NCI-H748 (cell line): ENCODE data around the gene PLCG2.
"Not testable (repeated sequence)": the region's sequence is repeated elsewhere in the genome, so short reads cannot be mapped to it uniquely, and the experiment has no call there.

Experiments
- DNase-seq: peaks from one replicate; lab custom pipeline; 2025; ENCODE audit not compliant: unreplicated experiment; lab: John Stamatoyannopoulos, UW

The PLCG2 gene

DNA sequence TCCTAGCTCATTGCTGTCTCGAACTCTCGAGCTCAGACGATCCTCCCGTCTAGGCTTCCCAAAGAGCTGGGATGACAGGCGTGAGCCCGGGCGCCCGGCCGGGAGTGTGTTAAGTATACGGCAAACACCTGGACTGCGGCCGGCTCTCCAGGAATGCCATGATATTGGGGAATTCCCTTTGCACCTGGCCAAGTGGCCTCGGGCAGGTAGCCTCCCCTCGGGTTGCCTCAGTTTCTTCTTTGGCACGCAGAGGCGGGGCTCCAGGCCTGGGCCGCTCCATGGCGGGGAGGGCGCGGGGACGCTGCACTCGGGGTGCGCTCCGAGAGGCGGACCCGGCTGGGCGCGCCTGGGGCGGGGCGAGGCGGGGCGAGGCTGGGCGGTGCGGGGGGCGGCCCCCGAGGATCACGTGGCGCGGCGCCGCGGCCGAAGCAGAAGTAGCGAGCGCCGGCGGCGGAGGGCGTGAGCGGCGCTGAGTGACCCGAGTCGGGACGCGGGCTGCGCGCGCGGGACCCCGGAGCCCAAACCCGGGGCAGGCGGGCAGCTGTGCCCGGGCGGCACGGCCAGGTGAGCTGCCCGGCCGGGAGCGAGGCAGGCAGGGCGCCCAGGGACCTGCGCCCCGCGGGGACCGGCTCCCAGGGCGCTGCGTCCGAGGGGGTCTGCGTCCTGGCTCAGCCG lies at the start of gene PLCG2:
Gene PLCG2 (plus strand): TSS at position 431 of the 675 bp plus-strand sequence. CDS start 6,699 bp downstream, outside the sequence.
- DNase-seq: peak; percentile 60

DNA sequence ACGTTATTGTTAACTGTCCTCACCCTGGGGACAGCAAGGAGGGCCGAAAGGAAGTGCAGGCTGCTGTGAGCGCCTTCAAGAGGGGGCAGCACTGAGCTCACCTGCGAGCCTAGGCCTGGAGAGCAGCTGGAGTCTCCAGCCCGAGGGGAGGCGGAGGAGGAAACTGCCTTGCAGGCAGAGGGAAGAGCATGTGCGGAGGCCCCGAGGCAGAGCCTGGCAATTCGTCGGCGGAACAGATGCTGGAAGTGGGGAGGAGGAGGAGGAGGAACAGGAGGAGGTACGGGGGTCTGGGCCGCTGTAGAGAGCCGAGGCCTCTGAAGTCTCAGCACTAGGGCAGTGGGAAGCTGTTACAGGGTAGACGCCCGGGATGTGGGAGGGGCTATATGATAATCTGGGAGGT lies 49.6 kb upstream of the PLCG2 start:
- no peak for DNase-seq

DNA sequence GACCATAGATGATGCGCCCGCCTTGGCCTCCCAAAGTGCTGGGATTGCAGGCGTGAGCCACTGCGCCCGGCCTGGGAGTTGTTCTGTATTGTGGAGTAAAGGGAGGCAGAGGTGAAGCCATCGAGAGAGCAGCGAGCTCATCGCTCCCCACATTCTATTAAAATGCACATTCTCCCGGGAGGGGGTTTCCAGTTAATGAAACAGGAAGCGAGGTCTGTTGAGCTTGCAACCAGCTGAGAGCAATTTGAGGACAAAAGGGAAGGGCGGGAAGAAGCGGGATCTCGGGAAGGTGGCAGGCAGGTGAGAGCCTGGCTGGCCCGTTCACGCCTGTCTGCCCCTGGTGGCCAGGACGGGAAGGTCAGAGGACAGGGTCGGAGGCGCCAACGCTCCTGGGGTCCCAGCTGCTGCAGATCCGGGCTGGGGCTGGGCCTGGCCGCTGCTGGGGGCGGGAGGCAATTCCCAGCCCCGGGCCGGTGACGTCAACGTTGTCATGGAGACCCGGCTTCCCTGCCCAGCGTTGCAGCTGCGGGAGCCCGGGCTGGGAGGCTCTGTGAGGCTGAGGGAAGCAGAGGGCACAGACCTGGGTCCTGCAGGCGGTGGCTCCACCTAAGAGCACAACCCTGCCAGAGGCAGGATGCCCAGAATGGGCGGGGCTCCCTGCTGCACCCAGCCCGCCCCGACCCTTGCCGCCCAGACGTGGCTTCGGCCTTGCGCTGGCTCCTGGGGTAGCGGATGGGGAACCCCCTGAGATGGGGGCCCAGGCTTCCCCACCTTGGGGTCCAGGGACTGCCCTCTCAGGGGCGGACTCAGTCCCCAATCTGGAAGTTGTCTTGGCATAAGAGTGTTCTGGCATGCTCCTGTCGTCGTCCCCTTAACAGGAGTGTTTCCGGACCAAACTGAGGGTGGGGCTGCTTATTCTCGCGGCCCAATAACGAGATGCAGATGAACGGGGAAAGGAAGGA lies 48.7 kb upstream of the PLCG2 start:
- peak; percentile 98 for DNase-seq

DNA sequence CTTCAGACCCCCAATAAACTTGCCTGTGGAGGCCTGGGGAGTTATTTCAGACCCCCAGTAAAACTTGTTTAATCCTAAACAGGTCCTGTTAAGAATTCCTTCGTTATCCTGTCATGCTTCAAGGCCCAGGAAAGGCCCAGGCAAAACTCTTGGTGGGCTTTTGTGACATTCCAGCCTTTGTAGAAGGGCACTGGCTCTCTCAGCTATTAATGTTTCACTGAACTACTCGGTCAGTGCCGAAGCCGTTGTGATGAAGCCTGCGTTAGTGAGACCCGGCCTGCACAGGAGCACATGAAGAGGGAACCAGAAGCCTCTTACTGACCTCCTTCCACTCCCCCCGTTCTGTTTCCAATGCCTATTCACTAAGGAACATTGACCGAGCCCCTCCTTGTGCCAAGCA lies 47.4 kb upstream of the PLCG2 start:
- no peak for DNase-seq

DNA sequence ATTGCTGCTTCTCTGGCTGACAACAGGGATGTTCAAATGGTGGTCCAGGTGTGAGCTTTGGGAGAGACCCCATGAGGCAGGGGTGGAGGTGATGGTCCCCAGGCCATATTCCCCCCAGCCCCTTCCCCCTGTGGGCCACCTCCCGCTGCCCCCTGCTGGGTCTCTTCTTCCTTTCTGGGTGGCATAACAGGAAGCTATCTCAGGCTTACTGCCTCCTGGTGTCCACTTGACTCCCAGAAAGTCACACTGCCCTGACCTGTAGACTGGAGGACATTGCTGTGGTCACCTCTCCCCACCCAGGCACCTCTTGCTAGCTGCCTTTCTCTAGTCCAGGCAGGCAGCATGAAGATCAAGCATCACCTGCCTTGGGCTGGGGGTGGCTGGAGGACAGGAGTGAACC lies 46.4 kb upstream of the PLCG2 start:
- DNase-seq: no peak

DNA sequence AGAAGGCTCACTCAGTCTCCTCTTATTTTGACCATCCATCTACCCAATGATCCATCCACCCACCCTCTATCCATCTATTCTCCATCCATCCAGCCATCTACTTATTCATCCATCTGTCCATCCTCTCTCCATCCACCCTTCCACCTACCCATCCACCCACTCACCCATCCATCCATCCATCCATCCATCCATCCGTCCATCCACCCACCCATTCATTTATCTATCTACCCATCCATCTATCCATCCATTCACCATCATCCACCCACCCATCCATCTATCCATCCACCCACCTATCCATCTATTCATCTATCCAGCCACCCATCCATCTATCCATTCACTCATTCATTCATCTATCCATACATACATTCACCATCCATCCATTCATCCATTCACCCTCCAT lies 45.8 kb upstream of the PLCG2 start:
- no peak for DNase-seq

DNA sequence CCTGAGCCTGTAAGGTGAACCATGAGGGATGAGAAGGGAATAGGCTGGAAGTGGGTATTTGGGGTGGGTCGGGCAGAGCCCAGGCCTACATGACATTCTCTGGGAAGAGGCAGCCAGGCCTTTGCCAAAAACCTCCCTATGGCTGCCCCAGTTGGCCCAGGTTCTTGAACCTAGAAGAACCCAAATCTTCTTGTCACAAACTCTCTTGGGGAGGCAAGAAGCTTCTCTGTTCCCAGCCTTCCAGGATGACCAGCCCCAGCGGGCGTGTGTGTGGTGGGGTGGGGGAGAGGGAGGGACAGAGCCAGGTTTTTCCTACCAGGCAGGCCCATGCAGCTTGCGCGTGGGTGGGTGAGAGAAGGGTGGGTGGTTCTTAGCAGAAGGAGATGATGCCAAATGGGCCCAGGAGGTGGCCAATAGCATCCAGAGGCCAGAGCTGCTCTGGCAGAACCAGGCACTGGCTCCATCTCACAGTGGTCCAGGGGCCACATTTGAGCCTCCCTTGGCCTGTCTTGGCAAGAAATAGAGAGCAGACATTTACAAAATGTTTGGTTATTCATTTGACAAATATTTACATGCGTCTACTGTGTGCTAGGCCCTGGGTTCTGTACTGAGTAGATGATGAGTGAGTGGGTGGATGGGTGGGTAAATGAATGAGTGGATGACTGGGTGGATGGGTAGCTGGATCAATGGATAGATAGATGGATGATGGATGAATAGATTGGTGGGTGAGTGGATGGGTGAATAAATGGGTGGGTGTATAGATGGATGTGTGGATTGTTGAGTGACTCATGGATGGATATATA lies 44.3 kb upstream of the PLCG2 start:
- DNase-seq: no peak

DNA sequence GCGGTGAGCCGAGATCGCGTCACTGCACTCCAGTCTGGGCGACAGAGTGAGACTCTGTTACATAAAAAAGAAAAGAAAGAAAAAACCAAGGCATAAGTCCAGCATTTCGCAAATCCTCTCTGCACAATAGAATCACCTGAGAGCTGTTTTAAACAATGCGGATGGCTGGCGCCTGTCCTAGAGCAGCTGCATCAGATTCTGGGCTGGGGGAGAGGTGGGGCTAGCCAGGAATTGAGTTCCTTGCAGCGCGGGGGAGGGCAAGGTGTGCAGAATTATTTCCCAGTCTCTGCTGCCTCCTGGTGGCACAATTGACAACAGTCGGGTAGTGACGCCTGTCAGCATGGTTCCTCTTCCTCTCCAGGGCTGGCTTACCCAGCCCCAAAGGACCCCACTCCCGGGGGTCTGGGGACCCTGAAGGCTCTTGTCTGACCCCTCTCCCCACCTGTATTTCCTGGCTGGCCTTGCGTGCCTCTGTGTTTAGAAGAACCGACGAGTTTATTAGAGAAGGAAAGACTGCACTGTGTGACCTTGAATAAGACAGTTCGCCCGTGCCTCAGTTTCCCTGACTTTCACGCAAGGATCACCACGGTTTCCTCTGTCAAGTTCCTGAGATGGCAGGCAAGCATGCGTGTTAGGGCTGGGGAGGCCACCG lies 41.1 kb upstream of the PLCG2 start:
- peak; percentile 88 for DNase-seq

DNA sequence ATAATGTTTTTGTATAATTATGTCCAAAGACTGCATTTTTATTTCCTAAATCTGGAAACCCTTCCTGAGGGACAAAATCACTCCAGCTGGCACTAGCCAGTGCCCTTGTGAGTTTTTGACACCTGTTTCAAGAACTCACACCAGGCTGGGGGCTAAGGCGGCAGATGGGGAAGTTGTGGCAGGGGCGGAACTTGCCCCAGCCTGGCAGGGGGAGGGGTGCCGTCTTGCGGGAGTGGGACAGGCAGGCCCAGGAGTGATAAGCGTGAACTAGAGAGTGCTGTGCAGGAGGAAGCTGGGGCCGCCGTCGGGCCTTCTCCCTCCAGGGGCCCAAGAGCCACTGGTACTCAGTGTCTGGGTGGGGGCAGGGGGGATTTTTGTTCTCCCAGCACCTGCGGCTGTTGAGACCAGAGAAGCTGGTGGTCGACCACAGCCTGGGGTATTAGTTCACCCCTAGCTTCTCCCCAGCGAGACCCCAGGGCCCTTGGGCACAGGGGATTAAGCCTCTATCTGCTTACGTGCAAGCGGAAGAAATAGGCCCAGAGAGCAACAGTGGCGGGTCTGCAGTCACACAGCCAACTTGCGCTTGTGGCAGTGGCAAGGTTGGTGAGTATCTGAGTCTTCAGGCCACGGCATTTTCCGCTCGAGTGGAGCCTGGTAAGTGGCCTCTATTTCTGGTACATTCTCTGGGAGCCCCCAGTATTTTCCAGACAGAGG lies 40.2 kb upstream of the PLCG2 start:
- no peak for DNase-seq

DNA sequence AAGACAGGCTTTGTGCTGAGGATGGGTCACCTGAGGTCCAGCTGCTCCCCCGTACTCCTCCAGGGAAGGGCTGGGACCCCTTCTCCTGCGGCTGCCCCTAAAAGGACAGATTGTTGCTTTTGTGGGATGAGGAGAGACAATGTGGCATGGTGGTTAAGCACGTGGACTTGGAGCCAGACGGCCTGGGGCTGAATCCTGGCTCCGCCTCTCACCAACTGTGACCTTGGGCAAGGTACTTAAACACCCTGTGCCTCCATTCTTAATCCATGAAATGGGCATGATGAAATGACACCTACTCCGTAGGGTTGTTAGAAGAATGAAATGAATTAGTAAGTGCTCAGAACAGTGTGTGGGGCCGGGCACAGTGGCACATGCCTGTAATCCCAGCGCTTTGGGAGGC lies 39.6 kb upstream of the PLCG2 start:
- DNase-seq: no peak

DNA sequence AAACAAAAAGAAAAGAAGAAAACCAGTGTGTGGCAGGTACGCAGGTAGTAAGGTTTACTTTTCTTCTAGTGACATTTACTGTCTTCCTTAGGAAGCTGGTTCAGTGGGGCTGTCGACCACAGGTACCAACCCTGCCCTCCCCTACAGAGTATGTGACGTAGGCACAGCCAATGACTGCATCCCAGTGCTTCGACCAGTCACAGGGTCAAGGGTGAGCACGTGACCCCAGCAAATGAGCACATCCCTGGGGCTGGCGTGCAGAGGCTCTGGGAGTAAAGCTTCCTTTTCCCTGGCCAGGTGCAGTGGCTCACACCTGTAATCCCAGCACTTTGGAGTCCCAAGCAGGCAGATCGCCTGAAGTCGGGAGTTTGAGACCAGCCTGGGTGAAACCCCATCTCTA lies 38.9 kb upstream of the PLCG2 start:
- DNase-seq: no peak

DNA sequence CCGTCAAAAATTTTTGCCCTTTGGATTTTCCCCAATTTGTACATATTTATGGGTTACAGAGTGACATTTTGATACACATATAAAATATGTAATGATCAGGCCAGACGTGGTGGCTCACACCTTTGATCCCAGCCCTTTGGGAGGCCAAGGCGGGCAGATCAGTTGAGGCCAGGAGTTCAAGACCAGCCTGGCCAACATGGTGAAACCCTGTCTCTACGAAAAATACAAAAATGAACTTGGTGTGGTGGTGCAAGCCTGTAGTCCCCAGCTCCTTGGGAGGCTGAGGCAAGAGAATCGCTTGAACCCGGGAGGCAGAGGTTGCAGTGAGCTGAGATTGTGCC lies 37.7 kb upstream of the PLCG2 start:
- DNase-seq: not testable (repeated sequence)

DNA sequence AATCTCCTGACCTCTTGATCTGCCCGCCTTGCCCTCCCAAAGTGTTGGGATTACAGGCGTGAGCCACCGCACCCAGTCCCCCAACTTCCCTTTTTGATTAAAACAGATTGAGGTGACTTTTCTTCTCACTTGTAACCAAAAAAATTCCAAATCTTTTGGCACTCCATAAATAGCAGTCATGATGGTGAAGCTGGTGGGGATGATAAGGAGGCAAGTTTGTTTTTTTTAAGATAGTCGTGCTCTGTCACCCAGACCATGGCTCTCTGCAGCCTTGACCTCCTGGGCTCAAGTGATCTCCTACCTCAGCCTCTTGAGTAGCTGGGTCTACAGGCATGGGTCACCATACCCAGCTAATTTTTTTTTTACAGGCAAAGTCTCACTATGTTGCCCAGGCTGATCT lies 34.7 kb upstream of the PLCG2 start:
- no peak for DNase-seq

DNA sequence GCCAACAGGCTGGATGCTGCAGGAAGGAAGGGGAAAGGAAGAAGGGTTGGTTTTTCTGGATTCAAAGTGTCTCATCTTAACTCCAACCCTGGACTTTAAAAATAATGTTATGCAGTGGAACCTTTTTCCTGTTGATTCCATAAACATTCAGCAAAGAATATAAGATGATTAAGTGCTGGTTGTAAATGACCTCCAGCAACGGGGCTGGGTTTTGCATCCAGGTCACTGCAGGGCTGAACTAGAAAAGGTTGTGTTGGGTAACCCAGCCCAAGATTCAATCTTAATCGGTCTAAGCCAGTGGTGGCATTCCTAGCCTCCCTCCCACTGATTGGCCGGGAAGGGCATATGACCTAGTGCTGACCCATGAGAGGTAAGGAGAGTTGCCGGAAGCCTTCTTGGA lies 34.2 kb upstream of the PLCG2 start:
- DNase-seq: no peak

DNA sequence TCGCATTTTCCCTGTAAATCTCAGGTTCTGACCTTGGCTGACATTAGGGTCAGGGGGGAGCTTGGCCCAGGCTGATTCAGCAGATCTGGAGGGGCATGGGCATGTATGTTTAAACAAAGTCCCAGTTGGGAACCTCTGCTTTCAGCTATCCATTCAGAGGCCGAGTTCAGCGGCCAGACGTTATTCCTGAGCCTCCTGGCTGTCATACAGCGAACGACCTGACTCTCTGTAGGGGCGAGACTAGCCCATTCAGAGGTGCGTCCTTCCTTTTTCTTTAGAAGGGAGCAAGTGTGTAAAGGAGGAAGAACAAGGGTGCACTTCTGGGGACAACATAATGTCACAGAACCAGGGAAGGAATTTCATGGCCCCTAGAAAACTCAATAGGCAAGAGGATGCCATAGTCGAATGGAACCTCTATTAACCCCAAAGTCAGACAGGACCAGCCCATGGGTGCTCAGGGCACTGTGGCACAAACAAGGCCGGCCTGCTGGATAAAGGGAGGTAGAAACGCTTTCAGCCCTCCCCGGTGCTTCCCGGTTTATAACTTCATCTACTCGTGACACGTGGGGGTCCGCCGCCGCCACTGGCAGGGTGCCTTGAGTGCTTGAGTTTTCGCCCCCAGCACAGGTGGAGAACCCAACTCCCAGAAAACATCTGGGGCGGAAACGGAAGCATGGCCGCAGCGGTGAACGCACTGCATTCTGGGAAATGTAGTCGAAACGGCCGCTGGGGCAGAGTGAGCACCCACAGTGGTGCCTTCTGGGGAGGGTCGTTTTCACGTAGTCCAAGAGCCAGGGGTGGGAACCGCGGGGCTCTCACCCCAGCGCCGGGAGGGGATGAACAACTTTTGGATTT lies 33.2 kb upstream of the PLCG2 start:
- peak; percentile 65 for DNase-seq

DNA sequence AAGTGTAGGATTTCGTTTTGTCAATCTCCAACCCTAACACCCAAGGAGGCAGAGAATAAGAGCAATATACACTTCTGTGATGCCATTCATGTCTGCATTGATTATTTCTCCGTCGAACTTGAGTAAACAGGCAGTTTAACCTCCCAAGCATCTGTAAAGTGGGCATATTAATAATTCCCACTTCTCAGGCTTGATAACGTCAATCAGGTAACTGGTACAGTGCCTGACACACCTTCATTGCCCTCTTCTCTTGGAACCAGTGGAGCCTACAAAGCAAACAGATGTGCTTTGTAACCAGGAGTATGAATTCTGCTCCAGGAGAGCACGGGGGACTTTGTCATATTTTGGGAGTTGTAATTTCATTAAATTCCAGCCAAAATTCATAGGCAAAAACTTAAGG lies 32.5 kb upstream of the PLCG2 start:
- DNase-seq: no peak

DNA sequence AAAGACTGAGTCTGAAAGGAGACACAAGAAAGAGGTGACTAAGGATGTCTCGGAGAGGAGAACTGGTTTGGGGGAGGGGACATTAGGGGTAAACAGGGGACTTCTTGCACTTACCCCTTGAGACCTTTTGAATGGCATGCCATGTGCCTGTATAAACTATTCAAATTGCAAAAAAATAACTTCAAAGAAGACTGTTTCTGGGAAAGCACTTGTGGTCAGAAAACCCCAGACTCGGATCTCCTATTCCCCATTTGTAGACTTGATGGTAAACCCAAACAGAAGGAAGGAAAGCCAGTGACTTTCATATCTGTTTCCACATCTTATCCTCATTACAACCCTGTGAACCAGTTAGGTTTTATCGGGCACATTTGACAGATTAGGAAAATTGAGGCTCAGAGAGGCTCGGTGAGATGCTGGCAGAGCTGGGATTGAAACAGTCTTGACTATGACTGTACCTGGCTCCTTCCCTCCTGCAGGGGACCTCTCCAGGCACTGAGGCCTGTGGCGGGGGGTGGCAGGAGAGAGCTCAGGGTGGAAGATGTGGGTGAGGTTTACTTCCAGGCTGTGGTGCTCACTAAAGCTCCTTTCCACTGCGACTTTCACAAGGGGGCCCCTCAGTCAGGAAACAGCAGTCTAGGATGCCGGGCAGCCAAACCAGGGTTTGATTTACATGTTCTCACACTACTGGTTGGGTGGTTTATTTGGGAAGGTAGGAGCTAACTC lies 30.5 kb upstream of the PLCG2 start:
- no peak for DNase-seq

DNA sequence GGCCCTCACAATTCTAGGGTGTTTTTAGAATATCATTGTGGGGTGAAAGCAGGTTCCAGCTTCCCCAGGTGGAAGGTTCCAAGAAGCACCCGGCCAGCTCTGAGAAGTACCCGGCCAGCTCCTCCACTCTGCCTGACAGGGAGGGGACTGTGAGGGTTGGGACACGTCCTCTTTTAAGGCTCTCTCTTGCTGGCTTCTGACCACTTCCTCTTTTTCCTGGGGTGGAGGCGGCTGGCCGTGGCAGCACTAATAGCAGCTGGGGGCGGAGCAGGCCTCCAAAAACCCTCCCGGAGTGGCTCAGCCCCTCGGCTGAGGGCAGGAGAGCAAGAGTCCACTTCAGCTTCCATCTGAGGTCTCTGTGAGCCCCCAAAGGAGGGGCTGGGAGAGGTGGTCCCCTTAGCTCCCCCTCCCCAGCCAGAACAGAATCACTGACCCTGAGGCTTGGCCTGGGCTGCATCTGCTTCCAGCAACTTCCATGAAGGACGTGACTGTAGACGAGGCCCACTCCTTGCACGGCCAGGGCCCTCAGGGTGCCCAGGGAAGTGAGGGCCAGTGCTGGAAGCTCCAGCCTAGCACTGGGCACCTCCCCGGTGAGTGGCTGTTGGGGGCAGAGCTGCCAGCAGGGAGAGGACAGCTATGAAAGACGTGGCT lies 26.7 kb upstream of the PLCG2 start:
- no peak for DNase-seq

DNA sequence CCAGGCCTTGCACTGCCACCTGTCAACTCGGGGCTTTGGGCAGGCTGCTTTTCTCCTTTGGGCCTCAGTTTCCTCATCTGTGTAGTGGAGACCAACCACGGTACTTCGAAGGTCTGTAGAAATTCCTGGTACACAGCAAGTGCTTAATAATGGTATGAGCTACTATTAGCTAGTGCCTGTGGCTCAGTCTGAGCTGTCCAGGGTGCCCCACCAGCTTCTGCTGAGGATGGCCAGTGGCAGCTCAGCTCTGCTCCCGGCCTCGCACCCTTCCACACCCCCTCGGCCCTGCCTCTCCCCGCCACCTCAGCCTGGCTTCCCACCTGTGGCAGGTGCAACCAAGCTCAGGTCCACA lies 26.2 kb upstream of the PLCG2 start:
- DNase-seq: no peak
